Stomach (tissue), 9 donors: ENCODE measurements around the gene IFT57. TPM values are rescaled to one million over a fixed set of nuclear protein-coding genes. Genes with fewer than 3 reads are reported as not detected.

Experiments
- DNase-seq, 2 donors: peaks; one replicate each; pipeline versions ENCODE4 v3.0.0 to v3.0.0-alpha.2; 2013 to 2019
- H3K27ac ChIP-seq, 5 donors: fragments of 200-600 bp in 4 of 5; sonication (generic) in 4 of 5; one replicate each; pipeline ENCODE4 v1.5.1; 2013 to 2019; ENCODE audit warnings: mild to moderate bottlenecking in 1 of 5, moderate library complexity in 1 of 5
- H3K27me3 ChIP-seq, 3 donors: fragments of 200-600 bp; sonication (generic); one replicate each; pipeline ENCODE4 v1.5.1; 2017 to 2019; ENCODE audit warnings: mixed run types in 1 of 3
- H3K36me3 ChIP-seq, 4 donors: fragments of 200-600 bp; sonication (generic); 1 replicate in 3 of 4; 2 replicates in 1 of 4; pipeline ENCODE4 v1.5.1; 2016 to 2019
- H3K4me1 ChIP-seq, 4 donors: fragments of 200-600 bp; sonication (generic); one replicate each; pipeline ENCODE4 v1.5.1; 2016 to 2019
- H3K4me3 ChIP-seq, 4 donors: fragments of 200-600 bp; sonication (generic) in 3 of 4; one replicate each; pipeline ENCODE4 v1.5.1; 2016 to 2019; ENCODE audit warnings: mild to moderate bottlenecking in 1 of 4
- H3K9me3 ChIP-seq, 4 donors: fragments of 200-600 bp; sonication (generic); one replicate each; pipeline ENCODE4 v1.5.1; 2016 to 2019
- CTCF ChIP-seq, 7 experiments: fragments of 450-650 bp in 4 of 7; fragments of 200-600 bp in 3 of 7; sonication (generic) in 3 of 7; IDR thresholded peaks; one replicate each; pipeline ENCODE4 v1.5.1; 2016 to 2019; ENCODE audit warnings: antibody characterized with exemption in 7 of 7, control low read depth in 2 of 7, mild to moderate bottlenecking in 1 of 7
- EP300 ChIP-seq: sonication (generic); formaldehyde crosslinking; IDR thresholded peaks from one replicate; pipeline ENCODE4 v1.6.1; 2017; ENCODE audit warnings: antibody characterized with exemption
- POLR2A ChIP-seq, 4 donors: fragments of 450-650 bp; IDR thresholded peaks; one replicate each; pipeline ENCODE4 v1.6.1; 2016; ENCODE audit warnings: antibody characterized with exemption in 4 of 4, control low read depth in 2 of 4, mild to moderate bottlenecking in 1 of 4, moderate library complexity in 1 of 4
- POLR2AphosphoS5 ChIP-seq, 3 donors: sonication (generic); formaldehyde crosslinking; IDR thresholded peaks; one replicate each; pipeline ENCODE4 v1.6.1; 2016; ENCODE audit warnings: antibody characterized with exemption in 3 of 3
- WGBS, 5 donors: extraction: QIAGEN DNeasy Blood & Tissue Kit in 3 of 5; methylation state at CpG; one replicate each; pipeline versions ENCODE4 v1.1.5 to v1.1.7; 2013 to 2018; 5-methylcytosine and 5-hydroxymethylcytosine counted together
- intact Hi-C: fragments of 100-400 bp; cut with DNase I; formaldehyde crosslinking; loops from one replicate; pipeline ENCODE4 v1.15.1; 2023; ENCODE audit warnings: low total_unique reads
- polyA plus RNA-seq, 3 donors: library from polyadenylated mRNA; stranded (reverse); fragments of 200-250 nt; gene quantifications; one replicate each; pipeline ENCODE4 v1.2.3, GENCODE V29; 2013
- total RNA-seq, 5 donors: library from RNA; depleted of rRNA; stranded (reverse); fragments of >200 nt; gene quantifications; one replicate each; pipeline versions ENCODE4 v1.1.0 to v1.2.3, GENCODE V29; 2014 to 2016
- donor health status: healthy with polysubstance abuse.
- donor health status: Bipolar disorder and iron deficiency.
- donor health status: healthy.

Gene IFT57
- total and polyA plus RNA-seq, 8 donors, result 15.6 to 118 (median 36.7) TPM

- WGBS, 5 donors, result 57 to 68% (median 62%) methylated on average over 5 of the region's 5 CpGs
- peaks cover 4 to 40% (median 12%) of the 10 kb centered on the region in 4 donors for H3K4me1 ChIP-seq
- TF ChIP-seq CTCF (IDR thresholded peaks at IDR 0.05) (no peak), POLR2A (IDR thresholded peaks at IDR 0.05) (no peak), EP300 (no peak), POLR2AphosphoS5 (IDR thresholded peaks at IDR 0.05) (no peak)
Observed at GRCh38 chr3:108133858-108134554, 88.2 kb downstream of the IFT57 start.

GRCh38 chr3:108133048-108133369, 89.2 kb downstream of the IFT57 start:
- intact Hi-C loops, result no loop called here
- H3K9me3 ChIP-seq, result no peaks in the 10 kb centered on the region
- peaks cover 4 to 41% (median 12%) of the 10 kb centered on the region in 4 donors for H3K4me1 ChIP-seq
- no peak for DNase-seq
- peak overlapping the region in 3 of 5 donors; percentile 25 to 74 (median 70) for H3K27ac ChIP-seq
- no peaks in the 10 kb centered on the region for H3K27me3 ChIP-seq
- TF ChIP-seq POLR2AphosphoS5 (IDR thresholded peaks at IDR 0.05), result no peak
- no peak for TF ChIP-seq EP300
- TF ChIP-seq CTCF (IDR thresholded peaks at IDR 0.05), result no peak
- TF ChIP-seq POLR2A (IDR thresholded peaks at IDR 0.05), result no peak
- H3K4me3 ChIP-seq, result no peak overlapping the region
- H3K36me3 ChIP-seq, result no peaks in the 10 kb centered on the region

More at GRCh38 chr3:108133858-108134554, 88.2 kb downstream of the IFT57 start:
- Histone ChIP-seq H3K9me3 (no peaks in the 10 kb centered on the region), H3K36me3 (no peaks in the 10 kb centered on the region), H3K27me3 (no peaks in the 10 kb centered on the region), H3K27ac (peak overlapping the region in 2 of 5 donors; percentile 70 to 74), H3K4me3 (no peak overlapping the region)
- intact Hi-C loops, result no loop called here
- DNase-seq, result no peak

- H3K4me3 ChIP-seq, result no peak overlapping the region
- no peaks in the 10 kb centered on the region for H3K27me3 ChIP-seq
- no peaks in the 10 kb centered on the region for H3K36me3 ChIP-seq
- intact Hi-C loops, result no loop called here
- no peak for DNase-seq
- 75 to 90% (median 86%) methylated on average over 9 of the region's 9 CpGs for WGBS, 5 donors
- H3K27ac ChIP-seq, result peak overlapping the region in 3 of 5 donors; percentile 45 to 74 (median 70)
- TF ChIP-seq EP300 (no peak), CTCF (IDR thresholded peaks at IDR 0.05) (no peak), POLR2AphosphoS5 (IDR thresholded peaks at IDR 0.05) (no peak), POLR2A (IDR thresholded peaks at IDR 0.05) (no peak)
- no peaks in the 10 kb centered on the region for H3K9me3 ChIP-seq
- H3K4me1 ChIP-seq, result peaks cover 10 to 54% (median 12%) of the 10 kb centered on the region in 4 donors
Observed at GRCh38 chr3:108131475-108132134, 90.6 kb downstream of the IFT57 start.

- no peak for DNase-seq
- TF ChIP-seq POLR2A (IDR thresholded peaks at IDR 0.05) (no peak), CTCF (IDR thresholded peaks at IDR 0.05) (no peak), POLR2AphosphoS5 (IDR thresholded peaks at IDR 0.05) (no peak), EP300 (no peak)
- Histone ChIP-seq H3K4me1 (peaks cover 10 to 56% (median 13%) of the 10 kb centered on the region in 4 donors), H3K4me3 (no peak overlapping the region), H3K9me3 (no peaks in the 10 kb centered on the region), H3K27me3 (no peaks in the 10 kb centered on the region), H3K27ac (peak overlapping the region in 1 of 5 donors; percentile 70), H3K36me3 (no peaks in the 10 kb centered on the region)
- intact Hi-C loops, result no loop called here
Observed at GRCh38 chr3:108130701-108131474, 91.3 kb downstream of the IFT57 start.
